HEK293 (cell line): ENCODE data around the gene DUSP22.
A peak's percentile ranks its signal among the peaks of the same experiment; 100 is the strongest.

Source experiments
- AEBP2 ChIP-seq: fragments of 450-650 bp; formaldehyde crosslinking; IDR thresholded peaks from 2 replicates; pipeline ENCODE4 v1.5.1; 2016; ENCODE audit warnings: missing biosample characterization, missing genetic modification characterization, borderline replicate concordance
- GFI1B ChIP-seq: fragments of 450-650 bp; formaldehyde crosslinking; IDR thresholded peaks from 2 replicates; pipeline ENCODE4 v1.5.1; 2016; ENCODE audit warnings: missing biosample characterization, missing genetic modification characterization
- IKZF3 ChIP-seq: fragments of 450-650 bp; IDR thresholded peaks from 2 replicates; pipeline ENCODE4 v1.5.0; 2018; ENCODE audit warnings: missing biosample characterization, mild to moderate bottlenecking, missing genetic modification characterization, moderate library complexity
- INSM2 ChIP-seq: fragments of 450-650 bp; formaldehyde crosslinking; IDR thresholded peaks from 2 replicates; pipeline ENCODE4 v1.5.1; 2016; ENCODE audit warnings: missing biosample characterization, missing genetic modification characterization
- KLF8 ChIP-seq: fragments of 450-650 bp; formaldehyde crosslinking; IDR thresholded peaks from 2 replicates; pipeline ENCODE4 v1.5.1; 2016; ENCODE audit warnings: missing biosample characterization, missing genetic modification characterization
- YY2 ChIP-seq: fragments of 450-650 bp; formaldehyde crosslinking; IDR thresholded peaks from 2 replicates; pipeline ENCODE4 v1.5.1; 2016; ENCODE audit warnings: missing biosample characterization, missing genetic modification characterization
- ZBTB21 ChIP-seq: fragments of 450-650 bp; formaldehyde crosslinking; IDR thresholded peaks from 2 replicates; pipeline ENCODE4 v1.5.1; 2017; ENCODE audit warnings: missing biosample characterization, missing genetic modification characterization
- ZBTB49 ChIP-seq: fragments of 450-650 bp; formaldehyde crosslinking; IDR thresholded peaks from 2 replicates; pipeline ENCODE4 v1.5.1; 2016; ENCODE audit warnings: missing biosample characterization, missing genetic modification characterization, low read depth
- ZBTB8A ChIP-seq: fragments of 450-650 bp; formaldehyde crosslinking; IDR thresholded peaks from 2 replicates; pipeline ENCODE4 v1.5.1; 2016; ENCODE audit warnings: missing biosample characterization, missing genetic modification characterization
- ZEB2 ChIP-seq: fragments of 450-650 bp; formaldehyde crosslinking; IDR thresholded peaks from 2 replicates; pipeline ENCODE4 v1.5.1; 2016; ENCODE audit warnings: missing biosample characterization, missing genetic modification characterization
- ZFP41 ChIP-seq: fragments of 450-650 bp; formaldehyde crosslinking; IDR thresholded peaks from 2 replicates; pipeline ENCODE4 v1.5.1; 2016; ENCODE audit warnings: missing biosample characterization, missing genetic modification characterization, borderline replicate concordance
- ZIC2 ChIP-seq: fragments of 450-650 bp; formaldehyde crosslinking; IDR thresholded peaks from 2 replicates; pipeline ENCODE4 v1.5.1; 2016; ENCODE audit warnings: missing biosample characterization, missing genetic modification characterization
- ZNF2 ChIP-seq: fragments of 450-650 bp; formaldehyde crosslinking; IDR thresholded peaks from 2 replicates; pipeline ENCODE4 v1.5.1; 2016; ENCODE audit warnings: missing biosample characterization, missing genetic modification characterization
- ZNF266 ChIP-seq: fragments of 450-650 bp; formaldehyde crosslinking; IDR thresholded peaks from 2 replicates; pipeline ENCODE4 v1.5.1; 2016; ENCODE audit warnings: missing biosample characterization, missing genetic modification characterization, low read depth
- ZNF292 ChIP-seq: fragments of 450-650 bp; formaldehyde crosslinking; IDR thresholded peaks from 2 replicates; pipeline ENCODE4 v1.5.1; 2016; ENCODE audit warnings: low read depth, missing biosample characterization, missing genetic modification characterization, borderline replicate concordance
- ZNF37A ChIP-seq: fragments of 450-650 bp; IDR thresholded peaks from 2 replicates; pipeline ENCODE4 v1.5.1; 2018; ENCODE audit warnings: missing biosample characterization, missing genetic modification characterization
- ZNF394 ChIP-seq: fragments of 450-650 bp; formaldehyde crosslinking; IDR thresholded peaks from 2 replicates; pipeline ENCODE4 v1.5.1; 2016; ENCODE audit warnings: missing biosample characterization, missing genetic modification characterization, mild to moderate bottlenecking, moderate library complexity, borderline replicate concordance
- ZNF404 ChIP-seq: fragments of 450-650 bp; formaldehyde crosslinking; IDR thresholded peaks from 2 replicates; pipeline ENCODE4 v1.5.1; 2017; ENCODE audit warnings: missing biosample characterization, missing genetic modification characterization
- ZNF510 ChIP-seq: fragments of 450-650 bp; formaldehyde crosslinking; IDR thresholded peaks from 2 replicates; pipeline ENCODE4 v1.5.1; 2018; ENCODE audit warnings: mild to moderate bottlenecking, missing genetic modification characterization, missing biosample characterization; ENCODE audit not compliant: insufficient replicate concordance
- ZNF513 ChIP-seq: fragments of 450-650 bp; IDR thresholded peaks from 2 replicates; pipeline ENCODE4 v1.5.1; 2018; ENCODE audit warnings: missing biosample characterization, missing genetic modification characterization
- ZNF544 ChIP-seq: fragments of 450-650 bp; formaldehyde crosslinking; IDR thresholded peaks from 2 replicates; pipeline ENCODE4 v1.5.0; 2017; ENCODE audit warnings: missing biosample characterization, missing genetic modification characterization
- ZNF561 ChIP-seq: fragments of 450-650 bp; IDR thresholded peaks from 2 replicates; pipeline ENCODE4 v1.5.1; 2018; ENCODE audit warnings: missing biosample characterization, missing genetic modification characterization, borderline replicate concordance
- ZNF571 ChIP-seq: fragments of 450-650 bp; formaldehyde crosslinking; IDR thresholded peaks from 2 replicates; pipeline ENCODE4 v1.5.0; 2017; ENCODE audit warnings: missing biosample characterization, missing genetic modification characterization
- ZNF580 ChIP-seq: fragments of 450-650 bp; formaldehyde crosslinking; IDR thresholded peaks from 2 replicates; pipeline ENCODE4 v1.5.1; 2016; ENCODE audit warnings: missing biosample characterization, missing genetic modification characterization
- ZNF596 ChIP-seq: fragments of 450-650 bp; IDR thresholded peaks from 2 replicates; pipeline ENCODE4 v1.5.0; 2018; ENCODE audit warnings: missing biosample characterization, mild to moderate bottlenecking, missing genetic modification characterization, moderate library complexity
- ZNF658 ChIP-seq: fragments of 450-650 bp; formaldehyde crosslinking; IDR thresholded peaks from 2 replicates; pipeline ENCODE4; 2016; ENCODE audit warnings: missing biosample characterization, missing genetic modification characterization
- ZSCAN4 ChIP-seq: fragments of 450-650 bp; formaldehyde crosslinking; IDR thresholded peaks from 2 replicates; pipeline ENCODE4 v1.5.1; 2017; ENCODE audit warnings: missing biosample characterization, missing genetic modification characterization

Gene DUSP22

GRCh38 chr6:330948-331347 lies 38.7 kb downstream of the DUSP22 start (continued):
- TF ChIP-seq ZBTB49 = no peak
- peak; percentile 52; the same call in 1 of the 2 replicates for TF ChIP-seq ZNF596 (tag by site-specific recombination)
- TF ChIP-seq ZSCAN4 = no peak
- no peak for TF ChIP-seq ZNF266 (tag by site-specific recombination)
- no peak for TF ChIP-seq ZNF510 (tag by site-specific recombination)
- no peak for TF ChIP-seq ZNF658 (tag by site-specific recombination)
- TF ChIP-seq ZEB2 = peak; percentile 69
- TF ChIP-seq ZNF404 = no peak
- TF ChIP-seq ZIC2 (tag by site-specific recombination) = peak; percentile 12; the same call in 1 of the 2 replicates
- no peak for TF ChIP-seq ZNF513 (tag by site-specific recombination)
- peak; percentile 72 for TF ChIP-seq INSM2 (tag by site-specific recombination)
- no peak for TF ChIP-seq ZNF571 (tag by site-specific recombination)
- no peak for TF ChIP-seq AEBP2
- no peak for TF ChIP-seq YY2 (tag by site-specific recombination)
- no peak for TF ChIP-seq ZNF292 (tag by site-specific recombination)
- TF ChIP-seq ZNF544 (tag by site-specific recombination) = no peak
- TF ChIP-seq ZNF580 (tag by site-specific recombination) = peak; percentile 88
- TF ChIP-seq ZFP41 (tag by site-specific recombination) = no peak
- TF ChIP-seq ZNF37A (tag by site-specific recombination) = no peak
- TF ChIP-seq GFI1B (tag by site-specific recombination) = peak; percentile 74; the same call in 1 of the 2 replicates
- TF ChIP-seq ZBTB8A (tag by site-specific recombination) = peak; percentile 42; the same call in 1 of the 2 replicates
- TF ChIP-seq ZNF394 (tag by site-specific recombination) = no peak
- peak; percentile 19; the same call in 1 of the 2 replicates for TF ChIP-seq KLF8
- peak; percentile 75; the same call in 1 of the 2 replicates for TF ChIP-seq ZNF2 (tag by site-specific recombination)
- TF ChIP-seq IKZF3 (tag by site-specific recombination) = peak; percentile 91
- TF ChIP-seq ZNF561 (tag by site-specific recombination) = peak; percentile 81
- TF ChIP-seq ZBTB21 = peak; percentile 77
